ENCODE measurements around the gene TMCC2. TPM values are rescaled to one million over a fixed set of nuclear protein-coding genes. Genes with fewer than 3 reads are reported as not detected.

Gene TMCC2
- total RNA-seq, 1 experiment from 2014 or later, result 2.7 TPM

- H3K36me3 ChIP-seq (ENCODE audit: control insufficient read depth in 1 of 2, insufficient read depth in 2 of 2, low read length in 2 of 2), result no peaks in the 10 kb centered on the region
- ATAC-seq, result no peak
- POLR2A ChIA-PET, result no interaction called here
These were observed 11.2 kb upstream of the TMCC2 start for GRCh38 chr1:205216588-205216987.

More at GRCh38 chr1:205216588-205216987, 11.2 kb upstream of the TMCC2 start:
- RAD21 ChIA-PET (ENCODE audit: low non-redundant PET in 1 of 2, low total read pairs in 2 of 2, uncharacterized antibody in 2 of 2, unreplicated experiment in 2 of 2), result no interaction called here
- H3K9me3 ChIP-seq (ENCODE audit: control insufficient read depth in 1 of 2, insufficient read depth in 1 of 2, low read depth in 1 of 2, low read length in 2 of 2), result no peaks in the 10 kb centered on the region
- H3K4me2 ChIP-seq (ENCODE audit: low read length), result no peak overlapping the region
- DNase-seq (ENCODE audit: low read depth, low spot score), result no peak
- H4K20me1 ChIP-seq (ENCODE audit: insufficient read depth), result no peaks in the 10 kb centered on the region
- no peak for TF ChIP-seq EGR1 (IDR thresholded peaks at IDR 0.05; ENCODE audit: low read depth)
- TF ChIP-seq CEBPB (IDR thresholded peaks at IDR 0.05; ENCODE audit: low read depth), result no peak
- no peak for TF ChIP-seq RAD21 (IDR thresholded peaks at IDR 0.05; ENCODE audit: low read depth)
- no peak for TF ChIP-seq SIN3A (IDR thresholded peaks at IDR 0.05; ENCODE audit: low read depth)
- TF ChIP-seq ZFX (IDR thresholded peaks at IDR 0.05), result no peak
- TF ChIP-seq ZNF274 (IDR thresholded peaks at IDR 0.05; ENCODE audit: low read depth, low read length), result no peak
- TF ChIP-seq ATF3 (IDR thresholded peaks at IDR 0.05), result no peak
- TF ChIP-seq EZH2 (IDR thresholded peaks at IDR 0.05), result no peak
- TF ChIP-seq CBX3 (IDR thresholded peaks at IDR 0.05; ENCODE audit: low read depth), result no peak
- TF ChIP-seq FOSL1 (IDR thresholded peaks at IDR 0.05; ENCODE audit: low read depth), result no peak
- no peak for TF ChIP-seq MAX (IDR thresholded peaks at IDR 0.05)
- TF ChIP-seq ZBTB33 (IDR thresholded peaks at IDR 0.05; ENCODE audit: extremely low read depth, insufficient replicate concordance, low read length), result no peak
- TF ChIP-seq REST (IDR thresholded peaks at IDR 0.05; ENCODE audit: low read depth), result no peak
- TF ChIP-seq YY1 (IDR thresholded peaks at IDR 0.05; ENCODE audit: extremely low read depth, insufficient replicate concordance, low read depth, low read length), result no peak
- intact Hi-C loops (cut with micrococcal nuclease), result no loop called here
- no peaks in the 10 kb centered on the region for H3K9me2 ChIP-seq (ENCODE audit: insufficient read depth)
- no peak overlapping the region for H3K4me3 ChIP-seq (replicated peaks in 1 of 2; ENCODE audit: low read depth in 1 of 2, low read length in 2 of 2)
- no peak overlapping the region for H2AFZ ChIP-seq (ENCODE audit: low read depth, low read length, poor library complexity, severe bottlenecking)
- no peak overlapping the region for H3K9ac ChIP-seq (ENCODE audit: low read length)
- no peaks in the 10 kb centered on the region for H3K27me3 ChIP-seq (ENCODE audit: insufficient read depth, low read length)
- H3K27ac ChIP-seq (ENCODE audit: low read depth, low read length), result no peak overlapping the region
- no peaks in the 10 kb centered on the region for H3K79me2 ChIP-seq (ENCODE audit: insufficient read depth, low read length)
- BruUV-seq (replicated peaks), result no TSS peak
- CTCF ChIA-PET, result interaction anchor here (1.0 kb wide), 1 partner anchor 13 kb away, joined by 5 read pairs; no protein-coding TSS in a partner anchor
- peaks cover 2 to 7% of the 10 kb centered on the region in 2 experiments; a peak in 2 of 4 replicates for H3K4me1 ChIP-seq (ENCODE audit: control insufficient read depth in 1 of 2, insufficient read depth in 2 of 2, low read length in 2 of 2)
